ENCODE results near the gene MRPL52. TPM values are rescaled to one million over a fixed set of nuclear protein-coding genes. Genes with fewer than 3 reads are reported as not detected.
"Not testable (repeated sequence)": the region's sequence is repeated elsewhere in the genome, so short reads cannot be mapped to it uniquely, and the experiment has no call there.

MRPL52 gene
- total and polyA plus RNA-seq, 9 donors = 54.3 to 85.8 (median 67.1) TPM

- peaks cover 53% of the 10 kb centered on the region for H3K4me1 ChIP-seq (ENCODE audit: control insufficient read depth, insufficient read depth, low read length)
- not testable (repeated sequence) for H3K27me3 ChIP-seq (ENCODE audit: control insufficient read depth, insufficient read depth, low read length); H3K4me3 ChIP-seq (ENCODE audit: low read length); DNase-seq; H3K9me3 ChIP-seq (replicated peaks; ENCODE audit: control insufficient read depth, low read depth, low read length); H3K36me3 ChIP-seq (ENCODE audit: control insufficient read depth, insufficient read depth, low read length); H3K27ac ChIP-seq (ENCODE audit: low read length)
- no CpG with 5 or more reads among the region's 12 CpGs for WGBS (ENCODE audit: insufficient coverage)
These were observed 22.5 kb downstream of the MRPL52 start for GRCh38 chr14:22852178-22852577.

DNA sequence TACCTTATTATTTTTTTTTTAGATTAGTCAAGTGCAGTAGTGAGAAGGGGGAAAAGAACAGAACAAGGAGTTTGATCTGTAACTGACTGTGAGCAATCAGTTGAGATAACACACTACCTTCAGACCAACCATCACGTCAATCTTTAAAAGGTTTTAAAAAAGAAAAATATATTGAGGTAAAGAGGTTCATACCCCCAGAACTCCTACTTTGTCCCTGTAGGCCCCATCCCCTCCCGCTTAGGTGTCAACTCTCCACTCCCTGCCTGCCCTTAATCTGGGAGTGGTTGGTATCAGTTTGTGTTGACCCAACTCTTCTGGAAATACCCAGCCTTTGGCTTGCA is 22.9 kb downstream of the MRPL52 start:
- H3K4me3 ChIP-seq (ENCODE audit: low read length) = no peak overlapping the region
- peak overlapping the region; percentile 43 for H3K27ac ChIP-seq (ENCODE audit: low read length)
- H3K27me3 ChIP-seq (ENCODE audit: control insufficient read depth, insufficient read depth, low read length) = no peaks in the 10 kb centered on the region
- WGBS (ENCODE audit: insufficient coverage) = no CpG with 5 or more reads among the region's 2 CpGs
- H3K9me3 ChIP-seq (replicated peaks; ENCODE audit: control insufficient read depth, low read depth, low read length) = peaks cover 4% of the 10 kb centered on the region
- no peaks in the 10 kb centered on the region for H3K36me3 ChIP-seq (ENCODE audit: control insufficient read depth, insufficient read depth, low read length)
- H3K4me1 ChIP-seq (ENCODE audit: control insufficient read depth, insufficient read depth, low read length) = peaks cover 51% of the 10 kb centered on the region
- no peak for DNase-seq

- WGBS (ENCODE audit: insufficient coverage) = 3% methylated on average over 10 of the region's 20 CpGs
These were observed 23.5 kb downstream of the MRPL52 start for GRCh38 chr14:22852940-22853767.

GRCh38 chr14:22854296-22854695 is 24.6 kb downstream of the MRPL52 start:
- peaks cover 34% of the 10 kb centered on the region for H3K4me1 ChIP-seq (ENCODE audit: control insufficient read depth, insufficient read depth, low read length)
- not testable (repeated sequence) for H3K27ac ChIP-seq (ENCODE audit: low read length); H3K9me3 ChIP-seq (replicated peaks; ENCODE audit: control insufficient read depth, low read depth, low read length); H3K27me3 ChIP-seq (ENCODE audit: control insufficient read depth, insufficient read depth, low read length); DNase-seq; H3K36me3 ChIP-seq (ENCODE audit: control insufficient read depth, insufficient read depth, low read length); H3K4me3 ChIP-seq (ENCODE audit: low read length)
- WGBS (ENCODE audit: insufficient coverage) = 75% methylated on average over 2 of the region's 11 CpGs

More at GRCh38 chr14:22852940-22853767, 23.5 kb downstream of the MRPL52 start:
- Histone ChIP-seq H3K36me3 (ENCODE audit: control insufficient read depth, insufficient read depth, low read length) (no peaks in the 10 kb centered on the region), H3K4me3 (ENCODE audit: low read length) (peak overlapping the region; percentile 39), H3K4me1 (ENCODE audit: control insufficient read depth, insufficient read depth, low read length) (peaks cover 45% of the 10 kb centered on the region), H3K9me3 (replicated peaks; ENCODE audit: control insufficient read depth, low read depth, low read length) (peaks cover 4% of the 10 kb centered on the region), H3K27me3 (ENCODE audit: control insufficient read depth, insufficient read depth, low read length) (no peaks in the 10 kb centered on the region), H3K27ac (ENCODE audit: low read length) (peak overlapping the region; percentile 53)
- DNase-seq = peak; percentile 92

- Histone ChIP-seq H3K27me3 (ENCODE audit: control insufficient read depth, insufficient read depth, low read length) (no peaks in the 10 kb centered on the region), H3K36me3 (ENCODE audit: control insufficient read depth, insufficient read depth, low read length) (no peaks in the 10 kb centered on the region), H3K4me1 (ENCODE audit: control insufficient read depth, insufficient read depth, low read length) (peaks cover 25% of the 10 kb centered on the region), H3K27ac (ENCODE audit: low read length) (no peak overlapping the region), H3K9me3 (replicated peaks; ENCODE audit: control insufficient read depth, low read depth, low read length) (peaks cover 4% of the 10 kb centered on the region), H3K4me3 (ENCODE audit: low read length) (no peak overlapping the region)
- 100% methylated on average over 2 of the region's 8 CpGs for WGBS (ENCODE audit: insufficient coverage)
- no peak for DNase-seq
These were observed 25.5 kb downstream of the MRPL52 start for GRCh38 chr14:22854963-22855724.

- peaks cover 4% of the 10 kb centered on the region for H3K9me3 ChIP-seq (replicated peaks; ENCODE audit: control insufficient read depth, low read depth, low read length)
- no peak overlapping the region for H3K4me3 ChIP-seq (ENCODE audit: low read length)
- no peak overlapping the region for H3K27ac ChIP-seq (ENCODE audit: low read length)
- peaks cover 14% of the 10 kb centered on the region for H3K4me1 ChIP-seq (ENCODE audit: control insufficient read depth, insufficient read depth, low read length)
- no peaks in the 10 kb centered on the region for H3K27me3 ChIP-seq (ENCODE audit: control insufficient read depth, insufficient read depth, low read length)
- 100% methylated on average over 3 of the region's 5 CpGs for WGBS (ENCODE audit: insufficient coverage)
- DNase-seq = no peak
- no peaks in the 10 kb centered on the region for H3K36me3 ChIP-seq (ENCODE audit: control insufficient read depth, insufficient read depth, low read length)
These were observed 26.7 kb downstream of the MRPL52 start for GRCh38 chr14:22856428-22856827.

DNA sequence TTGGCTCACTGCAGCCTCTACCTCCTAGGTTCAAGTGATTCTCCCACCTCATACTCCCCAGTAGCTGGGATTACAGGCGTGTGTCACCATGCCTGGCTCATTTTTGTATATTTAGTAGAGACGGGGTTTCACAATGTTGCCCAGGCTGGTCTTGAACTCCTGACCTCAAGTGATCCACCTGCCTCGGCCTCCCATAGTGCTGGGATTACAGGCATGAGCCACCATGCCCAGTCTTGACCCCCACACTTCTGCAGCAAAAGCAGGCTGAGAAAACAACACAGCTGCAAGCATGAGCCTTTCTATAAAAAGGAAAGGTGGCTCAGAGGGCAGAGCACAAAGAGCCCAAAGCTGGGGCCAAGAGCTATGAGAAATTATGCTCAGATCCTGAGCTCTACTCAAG is 30.7 kb downstream of the MRPL52 start:
- H3K36me3 ChIP-seq (ENCODE audit: control insufficient read depth, insufficient read depth, low read length); H3K27ac ChIP-seq (ENCODE audit: low read length); H3K9me3 ChIP-seq (replicated peaks; ENCODE audit: control insufficient read depth, low read depth, low read length); H3K27me3 ChIP-seq (ENCODE audit: control insufficient read depth, insufficient read depth, low read length); H3K4me3 ChIP-seq (ENCODE audit: low read length); H3K4me1 ChIP-seq (ENCODE audit: control insufficient read depth, insufficient read depth, low read length); DNase-seq: not testable (repeated sequence)
- 100% methylated on average over 1 of the region's 3 CpGs for WGBS (ENCODE audit: insufficient coverage)

DNA sequence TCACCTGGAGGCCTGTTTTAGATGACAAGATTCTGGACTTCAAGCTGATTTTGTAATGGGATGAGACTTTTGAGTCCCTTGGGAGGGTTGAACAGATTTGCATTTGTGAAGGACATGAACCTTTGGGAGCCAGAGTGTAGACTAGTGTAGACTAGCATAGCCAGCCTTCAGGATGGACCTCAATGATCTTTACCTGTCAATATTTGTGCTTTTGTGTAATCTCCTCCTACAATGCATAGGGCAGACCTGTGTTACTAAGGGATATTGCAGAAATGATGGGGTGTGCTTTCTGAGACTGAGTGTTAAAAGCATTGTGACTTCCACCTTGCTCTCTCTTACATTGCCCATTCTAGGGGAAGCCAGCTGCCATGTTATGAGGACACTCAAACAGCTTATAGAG is 32.0 kb downstream of the MRPL52 start:
- DNase-seq = no peak
- H3K27ac ChIP-seq (ENCODE audit: low read length) = no peak overlapping the region
- H3K27me3 ChIP-seq (ENCODE audit: control insufficient read depth, insufficient read depth, low read length) = no peaks in the 10 kb centered on the region
- H3K4me1 ChIP-seq (ENCODE audit: control insufficient read depth, insufficient read depth, low read length) = no peaks in the 10 kb centered on the region
- H3K4me3 ChIP-seq (ENCODE audit: low read length) = no peak overlapping the region
- H3K9me3 ChIP-seq (replicated peaks; ENCODE audit: control insufficient read depth, low read depth, low read length) = peaks cover 4% of the 10 kb centered on the region
- H3K36me3 ChIP-seq (ENCODE audit: control insufficient read depth, insufficient read depth, low read length) = no peaks in the 10 kb centered on the region

DNA sequence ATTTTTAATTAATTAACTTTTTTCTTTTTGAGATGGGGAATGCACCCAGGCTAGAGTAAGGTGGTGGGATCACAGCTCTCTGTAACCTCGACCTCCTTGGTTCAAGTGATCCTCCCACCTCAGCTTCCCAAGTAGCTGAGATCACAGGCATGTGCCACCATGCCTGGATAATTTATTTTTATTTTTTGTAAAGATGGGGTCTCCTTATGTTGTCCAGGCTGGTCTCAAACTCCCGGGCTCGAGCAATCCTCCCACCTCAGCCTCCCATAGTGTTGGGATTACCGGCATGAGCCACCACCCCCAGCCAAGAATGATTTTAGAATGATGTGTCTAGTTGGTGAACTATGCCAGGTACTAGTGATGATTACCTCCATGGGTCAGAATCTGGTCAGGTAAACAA is 35.3 kb downstream of the MRPL52 start:
- H3K27me3 ChIP-seq (ENCODE audit: control insufficient read depth, insufficient read depth, low read length) = no peaks in the 10 kb centered on the region
- no peak overlapping the region for H3K27ac ChIP-seq (ENCODE audit: low read length)
- H3K4me1 ChIP-seq (ENCODE audit: control insufficient read depth, insufficient read depth, low read length) = no peaks in the 10 kb centered on the region
- no peak for DNase-seq
- H3K4me3 ChIP-seq (ENCODE audit: low read length) = no peak overlapping the region
- no CpG with 5 or more reads among the region's 4 CpGs for WGBS (ENCODE audit: insufficient coverage)
- no peaks in the 10 kb centered on the region for H3K9me3 ChIP-seq (replicated peaks; ENCODE audit: control insufficient read depth, low read depth, low read length)
- H3K36me3 ChIP-seq (ENCODE audit: control insufficient read depth, insufficient read depth, low read length) = no peaks in the 10 kb centered on the region
